Smooth muscle cell of bladder (primary cell): ENCODE measurements around the gene LAMC1. TPM values are rescaled to one million over a fixed set of nuclear protein-coding genes. Genes with fewer than 3 reads are reported as not detected.

ENCODE experiments used
- total RNA-seq: library from RNA; depleted of rRNA; stranded (reverse); fragments of >200 nt; gene quantifications from 2 replicates; pipeline ENCODE4 v1.2.3, GENCODE V29; 2014

Gene LAMC1
- 613 and 643 TPM in 2 replicates for total RNA-seq

GRCh38 chr1:183023146-183023600, at the start of gene LAMC1:
Gene LAMC1 (plus strand): TSS chr1:183023420. CDS start chr1:183023717, 297 bp downstream.

GRCh38 chr1:183185941-183186490, 162.8 kb downstream of the LAMC1 start, which contains the start of gene LAMC2:
Gene LAMC2 (plus strand): TSS chr1:183186264. CDS start chr1:183186353, 89 bp downstream.

Other genes with a start within 250 kb of the LAMC1 start
- gene NPL, start 233.6 kb upstream of the LAMC1 start, total RNA-seq, result 3.2 and 3.3 TPM in 2 replicates
- 118 and 124 TPM in 2 replicates for gene DHX9, start 184.1 kb upstream of the LAMC1 start, total RNA-seq
- not detected in 2 replicates for gene SHCBP1L, start 70.3 kb upstream of the LAMC1 start, total RNA-seq
- 8.5 and 12.5 TPM in 2 replicates for gene LAMC2, start 162.8 kb downstream of the LAMC1 start, total RNA-seq